NCI-H345 treated with DMSO at 0.1 percent for 48 hours (cell line): ENCODE data around the gene C9orf85.

Source experiments
- DNase-seq: peaks from one replicate; lab custom pipeline; 2025; ENCODE audit not compliant: unreplicated experiment; lab: John Stamatoyannopoulos, UW

C9orf85 gene

DNA sequence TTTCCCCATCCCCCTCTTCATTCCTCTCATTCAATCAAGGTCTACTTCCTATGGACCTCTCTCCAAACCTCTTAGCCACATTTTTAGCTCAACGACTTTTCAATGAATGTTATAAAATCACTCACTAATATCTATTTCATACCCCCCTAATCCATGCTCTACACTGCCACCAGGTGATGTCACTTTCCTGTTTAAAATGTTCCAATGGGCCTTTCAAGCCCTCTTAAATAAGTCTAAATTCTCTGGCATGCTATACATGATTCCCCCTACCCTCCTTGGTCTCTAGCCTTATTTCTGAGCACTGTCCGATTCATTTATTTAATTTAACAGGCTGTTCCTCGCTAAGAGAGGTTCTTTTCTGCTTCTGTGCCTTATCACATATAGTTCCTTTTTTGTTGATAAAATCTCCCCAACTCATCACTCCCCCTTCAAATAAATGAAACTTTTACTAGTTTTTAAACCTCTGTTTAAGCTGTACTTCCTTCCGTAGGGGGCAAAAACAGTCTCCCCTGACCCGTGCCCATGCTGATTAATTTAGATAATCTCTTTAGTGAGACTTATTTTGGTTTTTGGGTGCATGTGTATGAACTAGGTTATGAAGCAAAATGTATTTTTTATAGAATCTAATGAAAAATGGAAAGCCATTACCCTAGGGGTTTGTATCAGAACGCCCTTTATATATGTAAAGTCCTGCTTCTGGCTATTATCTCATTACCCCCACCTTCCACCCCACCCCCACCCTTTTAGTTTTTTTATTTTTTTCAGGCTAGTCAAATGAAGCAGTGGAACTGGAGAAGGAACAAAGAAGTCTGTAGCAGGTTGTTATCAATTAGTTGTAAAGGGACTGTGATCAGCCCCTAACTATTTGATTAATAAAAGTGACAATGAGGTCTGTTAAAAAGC is 9.5 kb upstream of the C9orf85 start:
- no peak for DNase-seq

DNA sequence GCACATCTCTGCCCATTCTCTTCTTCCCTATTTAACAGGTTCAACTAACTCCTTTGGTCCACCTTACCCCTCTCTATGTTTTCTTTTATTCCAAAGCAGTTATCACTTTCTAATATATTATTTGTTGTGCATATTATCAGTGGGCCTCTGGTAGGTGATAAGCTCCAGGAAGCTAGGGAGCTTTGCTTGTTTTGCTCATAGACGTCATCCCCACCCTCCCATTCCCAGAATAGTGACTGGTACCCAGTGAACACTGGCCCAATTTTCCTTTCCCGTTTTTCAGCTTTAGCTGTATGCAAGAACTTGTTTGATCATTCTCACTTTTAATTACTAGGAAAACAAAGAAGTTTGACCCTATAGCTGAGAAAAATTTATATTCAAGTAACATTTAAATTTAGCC is 7.4 kb upstream of the C9orf85 start:
- DNase-seq, result no peak

- DNase-seq, result peak; percentile 1
These were observed 2.6 kb upstream of the C9orf85 start for GRCh38 chr9:71908825-71909224.

DNA sequence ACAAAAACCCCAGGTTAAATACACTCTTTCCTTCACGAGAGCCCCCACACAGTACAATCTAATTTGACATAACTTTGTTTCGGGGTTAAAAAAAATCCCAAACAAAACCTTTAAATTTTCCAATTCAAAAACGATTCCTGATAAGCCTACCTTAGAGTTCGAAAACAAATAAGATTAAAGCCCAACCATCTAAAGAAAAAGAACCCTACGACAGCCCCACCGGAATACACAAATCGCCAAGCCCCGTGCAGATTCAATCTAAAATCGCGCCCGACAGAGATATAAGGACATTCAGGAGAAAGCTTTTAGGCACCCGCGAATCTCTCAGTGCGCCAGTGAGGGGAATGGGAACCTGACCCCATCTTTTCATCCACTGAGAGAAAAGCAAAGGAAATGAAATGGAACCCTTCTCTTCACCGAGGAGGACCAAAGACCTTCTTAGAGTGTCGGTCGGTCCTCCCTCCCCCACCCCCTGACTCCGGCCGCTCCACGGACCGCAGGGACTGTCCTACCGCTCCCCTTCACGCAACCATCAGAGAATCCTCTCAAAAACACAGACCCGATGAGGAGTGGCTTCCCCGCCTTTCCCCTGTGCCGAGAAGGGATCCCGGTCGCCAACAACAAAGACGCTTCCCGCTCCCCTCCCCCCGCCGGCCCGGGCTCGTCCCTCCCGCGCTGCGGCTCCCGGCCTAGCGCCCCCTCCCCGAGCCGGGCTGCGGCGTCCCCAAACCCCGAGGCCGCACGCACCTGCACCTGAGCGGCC is 1.4 kb upstream of the C9orf85 start:
- DNase-seq, result no peak

- no peak for DNase-seq
These were observed 784 bp upstream of the C9orf85 start for GRCh38 chr9:71910650-71911060.

DNA sequence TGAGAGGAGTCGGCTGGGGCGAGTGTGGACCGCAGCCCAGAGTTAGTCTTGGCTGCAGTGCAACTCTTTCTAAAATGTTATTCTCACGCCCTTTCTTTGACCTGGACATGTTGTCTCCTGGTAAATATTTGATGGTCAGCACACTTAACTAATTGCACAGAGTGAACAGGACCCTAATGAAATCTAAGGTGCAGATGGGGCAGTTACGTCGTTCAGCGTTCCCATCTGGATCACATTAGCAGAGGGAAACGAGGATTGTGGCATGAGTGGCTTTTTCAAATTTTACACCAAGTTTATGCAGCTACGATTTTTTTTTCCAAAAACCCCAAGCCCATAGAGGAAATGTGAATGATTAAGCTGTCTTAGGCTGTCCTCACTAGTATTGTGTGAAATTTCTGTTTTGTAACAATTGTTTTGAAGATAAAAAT is 483 bp downstream of the C9orf85 start:
- no peak for DNase-seq

DNA sequence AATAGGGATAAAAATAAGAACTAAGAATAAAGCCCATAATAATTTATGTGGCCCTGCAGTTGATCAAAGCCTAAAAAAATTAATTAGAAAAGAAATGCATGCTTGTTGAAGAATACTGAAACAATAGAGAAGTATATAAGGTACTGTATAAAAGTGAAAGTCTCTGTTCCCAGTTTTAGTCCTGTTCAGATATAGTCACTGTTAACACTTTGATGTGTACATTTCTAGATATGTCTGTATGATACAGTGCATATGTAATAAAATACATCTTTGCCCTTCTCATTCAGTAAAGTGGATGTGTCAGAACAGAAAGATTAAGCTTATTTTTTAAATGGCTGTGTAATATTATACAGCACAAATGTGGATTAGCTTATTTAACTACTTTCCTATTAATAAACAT is 4.1 kb downstream of the C9orf85 start:
- no peak for DNase-seq

GRCh38 chr9:71916834-71917534 is 5.5 kb downstream of the C9orf85 start:
- DNase-seq, result no peak

GRCh38 chr9:71918419-71918818 is 7.0 kb downstream of the C9orf85 start:
- DNase-seq, result no peak

- DNase-seq, result no peak
These were observed 9.2 kb downstream of the C9orf85 start for GRCh38 chr9:71920456-71921189.

GRCh38 chr9:71921190-71921814 is 9.9 kb downstream of the C9orf85 start:
- DNase-seq, result no peak

DNA sequence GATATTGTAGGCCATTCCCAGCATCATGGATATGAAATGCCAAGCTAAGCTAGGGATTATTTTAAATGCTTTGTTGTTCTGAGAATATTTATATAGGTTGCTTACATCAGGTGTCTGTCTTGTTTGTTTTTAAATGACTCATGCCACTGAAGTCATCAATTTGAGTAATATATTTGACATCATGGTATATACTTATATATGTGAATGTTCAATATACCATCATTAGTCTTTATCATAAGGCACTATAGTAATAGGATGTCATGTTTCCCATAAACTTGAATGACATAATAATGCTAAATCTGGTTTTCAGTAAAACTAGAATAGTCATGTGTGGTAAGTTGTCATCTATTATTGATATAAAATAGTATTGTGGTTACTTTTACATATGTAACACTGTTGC is 13.1 kb downstream of the C9orf85 start:
- DNase-seq, result no peak

GRCh38 chr9:71925834-71926233 is 14.4 kb downstream of the C9orf85 start:
- DNase-seq, result no peak

DNA sequence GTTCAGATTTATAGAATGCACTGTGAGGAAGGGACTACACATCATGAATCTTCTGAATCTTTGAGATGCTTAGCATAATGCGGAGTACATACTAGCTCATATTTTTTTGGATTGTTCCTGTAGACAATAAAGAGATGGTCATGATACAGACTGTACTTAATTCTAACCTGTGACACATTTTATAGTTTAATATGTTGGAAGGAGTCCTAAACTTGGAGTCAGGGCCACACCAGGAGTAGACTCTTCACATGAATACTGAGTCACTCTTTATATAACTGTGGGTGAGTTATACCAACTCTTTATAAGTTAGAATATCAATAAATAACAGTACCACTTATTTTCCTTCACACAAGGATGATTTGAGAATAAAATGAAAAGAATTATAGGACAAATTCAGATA is 16.9 kb downstream of the C9orf85 start:
- no peak for DNase-seq

GRCh38 chr9:71928806-71929205 is 17.4 kb downstream of the C9orf85 start:
- DNase-seq, result no peak

GRCh38 chr9:71929223-71929622 is 17.8 kb downstream of the C9orf85 start:
- DNase-seq, result no peak

GRCh38 chr9:71929791-71930440 is 18.5 kb downstream of the C9orf85 start:
- no peak for DNase-seq

GRCh38 chr9:71931166-71931565 is 19.7 kb downstream of the C9orf85 start:
- DNase-seq, result no peak

GRCh38 chr9:71936066-71936465 is 24.6 kb downstream of the C9orf85 start:
- DNase-seq, result no peak

DNA sequence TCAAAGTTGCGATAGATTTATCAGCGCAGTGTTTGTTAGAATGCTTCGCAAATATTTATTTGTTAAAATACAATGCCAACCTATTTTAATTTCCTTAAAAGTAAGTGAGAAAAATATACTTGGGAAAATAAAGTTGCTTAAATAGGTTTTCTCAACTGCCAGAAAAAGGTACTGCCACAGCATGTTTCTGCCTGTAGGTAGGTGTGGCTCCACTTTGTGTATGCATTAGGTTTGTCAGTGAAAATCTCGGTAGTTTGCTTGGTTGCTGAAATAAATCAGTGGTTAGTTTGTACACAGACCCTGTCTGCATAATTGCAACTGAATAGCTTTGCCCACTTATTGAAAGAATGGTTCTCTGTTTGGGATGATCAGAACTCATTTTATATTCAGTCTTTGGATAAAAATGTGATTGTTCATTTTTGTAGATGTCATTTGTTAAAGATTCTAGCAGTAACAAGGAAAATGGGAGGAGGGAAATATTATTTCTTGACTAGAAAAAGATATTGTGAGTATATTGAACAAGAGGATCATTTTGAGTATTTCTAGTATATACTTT is 25.7 kb downstream of the C9orf85 start:
- no peak for DNase-seq
